Measurements from ENCODE around the gene CPNE5.

DNA sequence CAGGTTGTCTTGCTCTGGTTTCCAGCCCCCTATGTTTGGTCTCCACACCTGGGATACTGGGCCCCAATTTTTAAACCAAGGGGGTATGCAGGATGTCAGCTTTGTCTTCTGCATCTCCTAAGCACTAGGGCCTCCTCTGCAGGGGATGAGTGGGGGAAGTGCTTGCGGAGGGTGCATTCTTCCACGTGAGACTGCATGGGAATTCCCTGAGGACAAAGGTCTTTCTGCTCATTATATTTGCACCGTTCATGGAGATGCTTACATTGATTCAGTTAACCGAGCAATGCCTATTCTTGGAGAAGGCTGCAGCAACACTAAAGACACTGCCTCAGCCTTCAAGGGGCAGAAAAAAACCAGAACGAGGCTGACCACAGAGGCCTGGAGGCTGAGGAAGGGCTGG is 96.2 kb downstream of the CPNE5 start:
- TF ChIP-seq SIN3A (IDR thresholded peaks at IDR 0.05; ENCODE audit: borderline replicate concordance, insufficient read depth, low read depth, low read length) = no peak
- TF ChIP-seq, protein P1, sequence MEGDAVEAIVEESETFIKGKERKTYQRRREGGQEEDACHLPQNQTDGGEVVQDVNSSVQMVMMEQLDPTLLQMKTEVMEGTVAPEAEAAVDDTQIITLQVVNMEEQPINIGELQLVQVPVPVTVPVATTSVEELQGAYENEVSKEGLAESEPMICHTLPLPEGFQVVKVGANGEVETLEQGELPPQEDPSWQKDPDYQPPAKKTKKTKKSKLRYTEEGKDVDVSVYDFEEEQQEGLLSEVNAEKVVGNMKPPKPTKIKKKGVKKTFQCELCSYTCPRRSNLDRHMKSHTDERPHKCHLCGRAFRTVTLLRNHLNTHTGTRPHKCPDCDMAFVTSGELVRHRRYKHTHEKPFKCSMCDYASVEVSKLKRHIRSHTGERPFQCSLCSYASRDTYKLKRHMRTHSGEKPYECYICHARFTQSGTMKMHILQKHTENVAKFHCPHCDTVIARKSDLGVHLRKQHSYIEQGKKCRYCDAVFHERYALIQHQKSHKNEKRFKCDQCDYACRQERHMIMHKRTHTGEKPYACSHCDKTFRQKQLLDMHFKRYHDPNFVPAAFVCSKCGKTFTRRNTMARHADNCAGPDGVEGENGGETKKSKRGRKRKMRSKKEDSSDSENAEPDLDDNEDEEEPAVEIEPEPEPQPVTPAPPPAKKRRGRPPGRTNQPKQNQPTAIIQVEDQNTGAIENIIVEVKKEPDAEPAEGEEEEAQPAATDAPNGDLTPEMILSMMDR (IDR thresholded peaks at IDR 0.05) = no peak

Data from Panc1 (cell line).